Endothelial cell (in vitro differentiated cells): ENCODE measurements around the gene SNAP29. TPM values are rescaled to one million over a fixed set of nuclear protein-coding genes. Genes with fewer than 3 reads are reported as not detected.

ENCODE experiments used
- DNase-seq: peaks from one replicate; pipeline ENCODE4 v3.0.0; 2021; ENCODE audit warnings: low spot score
- H3K27ac Mint-ChIP-seq: one replicate; pipeline ENCODE4 v1.8.0; 2021; ENCODE audit warnings: mixed read lengths, inconsistent platforms; ENCODE audit not compliant: unreplicated experiment
- H3K27me3 Mint-ChIP-seq: one replicate; pipeline ENCODE4 v1.8.0; 2021; ENCODE audit warnings: mild to moderate bottlenecking, moderate library complexity, mixed read lengths, inconsistent platforms; ENCODE audit not compliant: unreplicated experiment
- H3K36me3 Mint-ChIP-seq: one replicate; pipeline ENCODE4 v1.8.0; 2021; ENCODE audit warnings: mild to moderate bottlenecking, low read depth, mixed read lengths, inconsistent platforms; ENCODE audit not compliant: unreplicated experiment
- H3K4me1 Mint-ChIP-seq: one replicate; pipeline ENCODE4 v1.8.0; 2021; ENCODE audit warnings: mild to moderate bottlenecking, mixed read lengths, inconsistent platforms; ENCODE audit not compliant: unreplicated experiment
- H3K4me3 Mint-ChIP-seq: one replicate; pipeline ENCODE4 v1.8.0; 2021; ENCODE audit warnings: mild to moderate bottlenecking, mixed read lengths, inconsistent platforms; ENCODE audit not compliant: unreplicated experiment
- H3K9me3 Mint-ChIP-seq: one replicate; pipeline ENCODE4 v1.8.0; 2021; ENCODE audit warnings: mixed read lengths, inconsistent platforms; ENCODE audit not compliant: unreplicated experiment
- CTCF ChIP-seq: fragments of 200-600 bp; sonication (generic); IDR thresholded peaks from one replicate; pipeline ENCODE4 v1.5.0; 2021; ENCODE audit warnings: antibody characterized with exemption; ENCODE audit not compliant: unreplicated experiment
- total RNA-seq: library from RNA; stranded (reverse); fragmentation: NEBNext Ultra II Directional; extraction: Animal tissue kit (Norgen Biotek cat#: 25700); gene quantifications from one replicate; pipeline ENCODE4 v1.2.1, GENCODE V29; 2021; ENCODE audit not compliant: unreplicated experiment

Gene SNAP29
- total RNA-seq, 1 donor from 2014 or later = 22.7 TPM

GRCh38 chr22:20875296-20875695 lies 16.5 kb downstream of the SNAP29 start:
- H3K27ac Mint-ChIP-seq = no peak overlapping the region
- no peaks in the 10 kb centered on the region for H3K9me3 Mint-ChIP-seq
- H3K4me1 Mint-ChIP-seq = no peaks in the 10 kb centered on the region
- no peak for TF ChIP-seq CTCF
- no peak overlapping the region for H3K4me3 Mint-ChIP-seq
- no peak for DNase-seq
- peaks cover 2% of the 10 kb centered on the region for H3K27me3 Mint-ChIP-seq
- peaks cover 6% of the 10 kb centered on the region for H3K36me3 Mint-ChIP-seq

DNA sequence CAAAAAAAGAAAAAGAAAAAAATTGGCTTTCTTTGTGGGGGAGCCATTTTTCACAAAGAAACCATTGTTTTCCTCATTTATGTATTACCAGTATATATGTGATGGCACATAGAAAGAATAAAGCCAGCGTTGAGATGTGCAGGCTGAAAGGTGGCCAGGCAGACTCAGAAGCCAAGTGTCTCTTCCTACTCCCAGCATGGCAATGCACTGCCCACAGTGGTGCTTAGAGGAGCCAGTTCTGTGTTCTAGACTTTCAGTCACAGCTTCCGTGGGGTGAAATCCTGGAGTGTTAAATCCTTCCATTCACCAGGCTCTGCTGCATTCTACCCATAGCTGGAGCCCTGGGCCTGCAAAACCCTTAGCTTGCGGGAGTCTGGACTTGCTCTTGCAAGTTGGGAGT lies 18.9 kb downstream of the SNAP29 start:
- Mint-ChIP-seq H3K36me3 (peaks cover 6% of the 10 kb centered on the region), H3K27me3 (peaks cover 2% of the 10 kb centered on the region), H3K9me3 (no peaks in the 10 kb centered on the region), H3K27ac (no peak overlapping the region), H3K4me3 (no peak overlapping the region), H3K4me1 (no peaks in the 10 kb centered on the region)
- DNase-seq = no peak
- no peak for TF ChIP-seq CTCF

DNA sequence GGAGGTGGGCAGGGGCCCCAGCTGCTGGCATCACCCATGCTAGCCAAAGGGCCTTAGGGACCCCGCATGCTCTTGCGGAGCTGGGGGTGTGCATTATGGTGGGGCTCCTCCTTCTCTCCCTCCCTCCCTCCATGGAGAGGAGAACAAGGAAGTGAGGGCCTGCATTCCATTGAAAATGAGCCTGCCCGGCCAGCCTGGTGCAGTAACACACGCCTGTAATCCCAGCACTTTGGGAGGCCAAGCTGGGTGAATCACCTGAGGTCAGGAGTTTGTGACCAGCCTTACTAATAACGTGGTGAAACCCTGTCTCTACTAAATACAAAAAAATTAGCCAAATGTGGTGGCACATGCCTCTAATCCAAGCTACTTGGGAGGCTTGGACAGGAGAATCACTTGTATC lies 22.4 kb downstream of the SNAP29 start:
- no peak for DNase-seq
- no peaks in the 10 kb centered on the region for H3K9me3 Mint-ChIP-seq
- H3K27me3 Mint-ChIP-seq = no peaks in the 10 kb centered on the region
- no peak overlapping the region for H3K4me3 Mint-ChIP-seq
- no peaks in the 10 kb centered on the region for H3K4me1 Mint-ChIP-seq
- peaks cover 10% of the 10 kb centered on the region for H3K36me3 Mint-ChIP-seq
- TF ChIP-seq CTCF = no peak
- no peak overlapping the region for H3K27ac Mint-ChIP-seq

- H3K27ac Mint-ChIP-seq = no peak overlapping the region
- H3K9me3 Mint-ChIP-seq = no peaks in the 10 kb centered on the region
- peaks cover 11% of the 10 kb centered on the region for H3K36me3 Mint-ChIP-seq
- DNase-seq = no peak
- H3K27me3 Mint-ChIP-seq = no peaks in the 10 kb centered on the region
- no peaks in the 10 kb centered on the region for H3K4me1 Mint-ChIP-seq
- TF ChIP-seq CTCF = no peak
- no peak overlapping the region for H3K4me3 Mint-ChIP-seq
Observed at GRCh38 chr22:20881869-20882815, 23.3 kb downstream of the SNAP29 start.

DNA sequence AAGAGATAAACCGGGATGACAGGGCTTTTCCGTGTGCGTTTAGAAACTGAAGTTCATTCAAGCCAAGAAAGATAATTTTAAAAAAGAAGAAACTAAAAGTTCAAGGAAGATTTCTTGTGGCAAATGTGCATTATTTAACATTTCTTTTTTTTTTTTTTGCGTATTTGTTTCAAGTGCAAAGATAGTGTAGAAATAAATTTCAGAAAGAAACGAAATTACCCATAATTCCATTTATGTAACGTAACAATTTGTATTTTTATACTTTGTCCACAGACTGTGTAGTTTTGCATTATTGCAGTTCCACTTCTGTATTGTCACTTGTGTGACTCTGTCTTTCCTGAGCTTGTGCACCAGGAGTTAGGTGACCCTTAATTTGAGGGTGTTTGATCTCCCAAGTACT lies 24.0 kb downstream of the SNAP29 start:
- Mint-ChIP-seq H3K27ac (no peak overlapping the region), H3K4me1 (no peaks in the 10 kb centered on the region), H3K36me3 (peaks cover 16% of the 10 kb centered on the region), H3K27me3 (no peaks in the 10 kb centered on the region), H3K4me3 (no peak overlapping the region), H3K9me3 (no peaks in the 10 kb centered on the region)
- TF ChIP-seq CTCF = no peak
- no peak for DNase-seq
